IPS-15b (cell line): ENCODE measurements around the gene AKAP12.

Source experiments
- H3K27me3 ChIP-seq: one replicate; pipeline ENCODE4 v1.6.1; 2013; ENCODE audit warnings: low read length; ENCODE audit not compliant: control insufficient read depth, insufficient read depth
- H3K36me3 ChIP-seq: one replicate; pipeline ENCODE4 v1.6.1; 2013; ENCODE audit warnings: low read length; ENCODE audit not compliant: control insufficient read depth, insufficient read depth
- H3K4me1 ChIP-seq: one replicate; pipeline ENCODE4 v1.6.1; 2013; ENCODE audit warnings: mild to moderate bottlenecking, low read length; ENCODE audit not compliant: control insufficient read depth, insufficient read depth
- H3K4me3 ChIP-seq: one replicate; pipeline ENCODE4 v1.5.1; 2013; ENCODE audit warnings: low read depth, low read length
- H3K9ac ChIP-seq: one replicate; pipeline ENCODE4 v1.6.1; 2013; ENCODE audit warnings: low read depth, mild to moderate bottlenecking, low read length
- H3K9me3 ChIP-seq: one replicate; pipeline ENCODE4 v1.6.1; 2013; ENCODE audit warnings: mild to moderate bottlenecking, low read length; ENCODE audit not compliant: control insufficient read depth, insufficient read depth

Gene AKAP12

DNA sequence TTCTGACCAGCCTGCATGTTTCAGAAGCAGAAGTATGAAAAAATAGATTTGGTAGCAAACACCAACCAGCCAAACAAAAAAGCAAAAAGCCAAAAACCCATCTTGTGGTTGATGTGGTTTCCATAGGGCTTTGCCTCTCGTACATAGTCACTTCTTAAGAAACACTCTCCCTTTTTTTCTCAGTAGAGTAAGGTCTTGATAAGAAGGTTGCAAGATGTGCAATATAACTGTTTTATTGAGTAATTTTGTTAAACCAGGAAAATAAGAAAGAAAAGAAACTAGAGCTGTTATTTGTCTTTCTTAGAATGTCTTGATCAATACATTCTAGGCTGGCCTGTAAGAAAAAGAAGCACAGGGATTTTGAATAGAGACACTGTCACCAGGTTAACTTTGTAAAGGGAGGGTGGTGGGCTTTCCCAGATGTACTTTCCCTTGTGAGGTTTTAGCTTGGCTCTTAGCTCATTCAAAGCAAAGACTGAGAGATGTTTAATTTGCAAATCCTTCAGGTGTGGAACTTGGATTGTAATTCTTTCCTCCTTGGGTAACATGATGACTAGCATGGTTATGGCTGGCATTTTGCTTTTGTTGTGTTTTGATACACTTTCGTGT lies 49.7 kb downstream of the AKAP12 start:
- no peak overlapping the region for H3K4me3 ChIP-seq
- H3K9ac ChIP-seq = no peak overlapping the region
- H3K4me1 ChIP-seq = peaks cover 9% of the 10 kb centered on the region
- H3K36me3 ChIP-seq = no peaks in the 10 kb centered on the region
- no peaks in the 10 kb centered on the region for H3K9me3 ChIP-seq
- no peaks in the 10 kb centered on the region for H3K27me3 ChIP-seq

DNA sequence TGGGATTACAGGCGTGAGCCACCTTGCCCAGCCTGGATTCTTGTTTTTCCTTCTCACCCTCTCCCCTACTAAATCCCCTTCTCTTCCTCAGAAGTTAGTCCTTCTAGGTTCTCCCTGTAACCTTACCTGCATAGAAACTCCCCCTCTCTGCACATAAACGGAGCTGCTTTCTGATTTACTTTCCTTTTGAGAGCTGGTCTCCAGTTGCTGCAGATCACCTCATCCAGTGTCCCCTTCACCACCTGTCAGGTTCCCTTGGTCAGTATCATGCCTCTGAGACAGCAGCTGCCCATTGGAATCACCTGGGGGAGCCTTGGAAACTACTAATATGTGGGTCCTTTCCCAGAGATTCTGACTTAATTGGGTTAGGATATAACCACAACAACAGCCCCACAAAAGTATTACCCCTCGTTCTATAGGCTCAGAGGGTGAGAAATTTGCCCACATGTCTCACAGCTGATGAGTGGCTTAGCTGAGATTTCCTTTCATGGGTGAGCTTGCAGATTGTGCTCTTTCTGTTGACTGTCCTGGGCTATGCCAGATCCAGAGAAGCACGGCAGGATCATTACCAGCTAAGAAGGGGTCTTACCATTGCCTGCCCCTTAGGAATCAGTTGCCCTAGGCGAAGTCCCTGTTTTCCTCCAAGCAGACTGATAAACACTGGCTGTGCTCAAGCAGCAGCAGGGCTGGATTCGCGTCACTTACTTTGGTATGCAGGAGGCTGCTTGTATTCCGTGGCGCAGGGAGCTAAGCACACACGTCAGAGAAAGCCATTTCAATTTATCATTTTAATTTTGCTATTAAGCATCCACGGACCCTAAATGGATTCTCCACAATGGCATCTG lies 51.3 kb downstream of the AKAP12 start:
- Histone ChIP-seq H3K36me3 (no peaks in the 10 kb centered on the region), H3K4me3 (no peak overlapping the region), H3K9ac (no peak overlapping the region)

DNA sequence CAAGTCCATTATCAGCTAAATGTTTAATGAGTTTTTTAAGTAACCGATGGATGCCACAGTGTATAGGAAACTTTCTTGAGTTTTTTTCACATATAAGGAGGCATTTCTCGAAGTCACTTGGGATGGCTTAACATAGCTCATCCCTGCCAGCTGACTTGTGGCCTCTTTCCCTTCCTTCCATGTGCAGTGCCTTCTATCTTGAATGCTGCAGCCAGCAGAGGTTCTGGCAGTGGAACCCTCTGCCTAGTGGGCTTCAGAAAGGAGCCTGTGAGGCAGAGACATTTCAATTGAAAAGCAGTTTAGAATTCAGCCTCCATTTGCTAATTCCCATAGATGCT lies 51.9 kb downstream of the AKAP12 start:
- Histone ChIP-seq H3K27me3 (no peaks in the 10 kb centered on the region), H3K9me3 (no peaks in the 10 kb centered on the region), H3K4me3 (no peak overlapping the region), H3K9ac (no peak overlapping the region), H3K4me1 (peaks cover 9% of the 10 kb centered on the region), H3K36me3 (no peaks in the 10 kb centered on the region)

More for the DNA sequence above, 51.3 kb downstream of the AKAP12 start:
- Histone ChIP-seq H3K27me3 (no peaks in the 10 kb centered on the region), H3K4me1 (peaks cover 9% of the 10 kb centered on the region), H3K9me3 (no peaks in the 10 kb centered on the region)

DNA sequence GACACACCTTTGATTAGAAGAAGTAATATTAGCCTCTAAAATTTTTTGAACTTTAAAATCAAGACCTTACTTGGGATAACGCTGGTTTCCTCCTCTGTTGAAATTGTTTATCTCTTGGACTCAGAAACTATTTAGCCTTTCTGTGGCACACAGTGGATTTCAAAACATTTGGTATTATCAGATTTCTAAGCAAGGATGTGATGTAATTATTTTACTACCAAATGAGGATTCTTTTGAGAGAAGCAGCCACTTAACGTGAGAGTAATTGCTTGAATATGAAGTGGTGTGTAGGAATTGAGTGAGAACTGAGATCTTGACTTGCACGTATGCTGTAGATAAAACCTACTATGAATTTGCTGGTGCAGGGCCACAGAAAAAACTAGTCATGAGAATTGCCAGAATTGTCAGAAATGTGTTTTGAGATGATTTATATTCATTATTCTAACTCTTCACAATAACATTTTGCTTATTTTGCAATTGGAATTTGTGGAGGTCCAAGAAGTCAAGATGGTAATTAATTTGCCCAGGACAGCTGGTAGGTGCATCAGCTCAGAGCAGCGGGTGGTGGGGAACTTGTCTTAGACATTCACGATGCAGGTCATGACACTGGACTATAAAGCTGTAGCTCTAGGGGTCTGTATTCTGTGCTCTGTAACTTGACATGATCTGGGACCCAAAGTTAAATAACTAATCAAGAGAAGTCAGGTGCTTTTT lies 53.4 kb downstream of the AKAP12 start:
- Histone ChIP-seq H3K9ac (no peak overlapping the region), H3K27me3 (no peaks in the 10 kb centered on the region), H3K4me1 (peaks cover 9% of the 10 kb centered on the region), H3K4me3 (no peak overlapping the region), H3K36me3 (no peaks in the 10 kb centered on the region), H3K9me3 (no peaks in the 10 kb centered on the region)

DNA sequence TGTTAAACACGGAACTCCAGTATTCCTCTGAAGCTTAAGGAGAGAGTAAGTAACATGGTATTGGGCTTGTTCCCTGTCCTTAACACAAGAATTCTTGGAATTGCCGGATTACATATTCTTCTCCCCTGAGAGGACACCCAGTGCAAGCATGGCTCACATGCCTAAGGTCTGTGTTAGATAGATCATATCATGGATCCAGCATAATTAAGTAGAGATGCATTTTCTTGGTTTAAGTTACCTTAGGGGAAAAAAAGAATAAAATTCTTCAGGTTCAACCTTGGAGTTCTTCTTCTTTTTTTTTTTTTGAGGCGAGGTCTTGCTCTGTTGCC lies 53.9 kb downstream of the AKAP12 start:
- Histone ChIP-seq H3K4me3 (no peak overlapping the region), H3K9ac (no peak overlapping the region), H3K4me1 (peaks cover 9% of the 10 kb centered on the region), H3K36me3 (no peaks in the 10 kb centered on the region), H3K9me3 (no peaks in the 10 kb centered on the region), H3K27me3 (no peaks in the 10 kb centered on the region)

DNA sequence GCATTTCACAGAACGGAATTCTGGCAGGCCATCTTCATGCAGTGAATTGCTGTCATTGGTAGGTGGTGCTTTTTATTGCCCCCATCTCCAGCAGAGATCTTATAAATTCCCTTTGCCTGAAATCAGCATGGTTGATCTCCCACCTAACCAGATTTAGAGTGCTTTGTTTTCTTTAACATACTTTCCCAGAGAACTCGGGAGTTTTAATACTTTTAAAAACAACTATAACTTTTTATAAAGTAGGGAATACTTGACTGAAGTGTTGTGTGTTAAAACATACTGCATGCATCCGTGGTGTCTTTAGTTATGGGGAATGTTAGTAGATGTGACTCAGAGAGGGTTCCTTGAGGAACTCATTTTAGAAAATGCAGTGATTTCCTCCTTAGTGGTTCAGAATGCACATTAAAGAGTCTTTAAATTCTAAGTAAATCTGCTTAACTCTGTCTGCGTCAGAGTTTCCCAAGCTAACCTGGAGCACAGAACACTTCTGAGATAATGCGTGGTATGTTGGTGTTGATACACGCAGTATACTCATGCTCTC lies 54.9 kb downstream of the AKAP12 start:
- H3K4me1 ChIP-seq = peaks cover 9% of the 10 kb centered on the region
- no peak overlapping the region for H3K9ac ChIP-seq
- H3K4me3 ChIP-seq = no peak overlapping the region
- H3K36me3 ChIP-seq = no peaks in the 10 kb centered on the region
- no peaks in the 10 kb centered on the region for H3K27me3 ChIP-seq
- H3K9me3 ChIP-seq = no peaks in the 10 kb centered on the region

DNA sequence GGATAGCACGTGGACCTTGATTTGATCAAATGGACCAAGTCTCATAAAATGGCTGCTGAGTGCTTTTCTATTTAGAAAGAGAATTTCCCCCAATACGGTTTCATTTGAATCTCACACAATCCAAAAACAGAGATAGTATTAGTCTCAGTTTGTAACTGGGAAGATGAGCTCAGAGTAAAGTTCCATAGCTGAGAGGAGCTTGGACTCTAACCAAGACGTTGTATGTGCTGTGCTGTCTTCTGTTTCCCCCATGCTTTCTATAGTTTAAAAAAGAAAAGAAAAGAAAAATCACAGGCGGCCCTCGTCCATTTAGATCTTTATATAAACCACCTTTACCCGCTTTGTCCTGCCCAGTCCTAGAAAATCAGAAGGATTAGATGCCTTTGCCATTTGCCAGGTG lies 58.1 kb downstream of the AKAP12 start:
- no peaks in the 10 kb centered on the region for H3K27me3 ChIP-seq
- H3K36me3 ChIP-seq = no peaks in the 10 kb centered on the region
- H3K4me3 ChIP-seq = no peak overlapping the region
- H3K9me3 ChIP-seq = no peaks in the 10 kb centered on the region
- H3K9ac ChIP-seq = no peak overlapping the region
- no peaks in the 10 kb centered on the region for H3K4me1 ChIP-seq

DNA sequence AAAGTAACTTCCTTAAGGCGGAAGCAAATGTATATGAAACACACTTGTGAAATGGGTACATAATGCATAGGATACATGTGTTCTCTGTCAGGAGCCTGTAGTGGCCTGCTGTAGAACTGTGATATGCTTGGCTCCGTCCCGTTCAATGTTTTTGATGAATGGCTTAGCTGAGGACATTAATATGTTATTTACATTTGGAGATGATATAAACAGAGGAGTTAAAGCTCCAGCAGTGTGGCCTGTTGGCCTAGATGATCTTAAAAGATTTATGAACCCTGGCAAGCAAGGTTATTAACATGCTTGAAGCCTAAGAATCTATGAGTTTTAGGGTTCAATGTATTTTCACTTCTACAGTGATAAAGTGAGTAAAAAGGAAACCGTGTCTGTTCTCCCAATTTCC lies 59.2 kb downstream of the AKAP12 start:
- H3K4me1 ChIP-seq = no peaks in the 10 kb centered on the region
- H3K9me3 ChIP-seq = no peaks in the 10 kb centered on the region
- no peaks in the 10 kb centered on the region for H3K36me3 ChIP-seq
- H3K4me3 ChIP-seq = no peak overlapping the region
- no peak overlapping the region for H3K9ac ChIP-seq
- no peaks in the 10 kb centered on the region for H3K27me3 ChIP-seq

DNA sequence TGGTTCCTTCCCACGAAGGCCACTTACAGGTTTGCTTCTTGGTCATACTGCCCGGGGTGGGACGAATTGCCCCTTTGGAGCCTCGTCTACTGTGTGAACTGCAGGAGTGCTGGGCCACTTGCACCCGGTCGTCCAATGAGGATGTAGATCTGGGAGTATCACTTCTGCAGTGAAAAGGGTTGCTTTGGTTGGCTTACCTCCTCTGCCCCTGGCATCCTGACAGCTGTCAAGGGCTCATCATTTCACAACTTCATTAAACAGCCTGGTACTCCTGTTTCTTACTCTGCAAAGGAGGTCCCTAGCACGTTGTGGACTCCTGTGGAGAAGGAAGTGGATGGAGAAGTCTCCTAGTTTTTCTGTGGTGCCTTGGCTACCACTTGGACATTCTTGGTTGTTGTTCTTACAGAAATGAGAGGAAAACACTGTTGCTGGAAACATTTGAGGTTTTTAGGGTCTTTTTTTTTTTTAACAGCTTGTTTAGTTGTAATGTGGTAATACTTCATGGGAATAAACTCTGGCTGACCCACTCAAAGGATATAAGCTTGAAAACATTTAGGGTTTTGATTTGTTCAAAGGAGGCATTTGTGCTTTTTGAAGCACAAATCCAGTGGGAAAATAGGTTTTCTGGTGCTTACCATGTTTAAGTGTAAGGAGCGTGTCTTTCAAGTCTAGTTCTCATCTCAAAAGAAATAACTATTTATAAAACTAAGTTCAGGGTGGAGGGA lies 60.7 kb downstream of the AKAP12 start:
- no peaks in the 10 kb centered on the region for H3K9me3 ChIP-seq
- no peaks in the 10 kb centered on the region for H3K27me3 ChIP-seq
- no peaks in the 10 kb centered on the region for H3K36me3 ChIP-seq
- no peak overlapping the region for H3K9ac ChIP-seq
- no peaks in the 10 kb centered on the region for H3K4me1 ChIP-seq
- no peak overlapping the region for H3K4me3 ChIP-seq

DNA sequence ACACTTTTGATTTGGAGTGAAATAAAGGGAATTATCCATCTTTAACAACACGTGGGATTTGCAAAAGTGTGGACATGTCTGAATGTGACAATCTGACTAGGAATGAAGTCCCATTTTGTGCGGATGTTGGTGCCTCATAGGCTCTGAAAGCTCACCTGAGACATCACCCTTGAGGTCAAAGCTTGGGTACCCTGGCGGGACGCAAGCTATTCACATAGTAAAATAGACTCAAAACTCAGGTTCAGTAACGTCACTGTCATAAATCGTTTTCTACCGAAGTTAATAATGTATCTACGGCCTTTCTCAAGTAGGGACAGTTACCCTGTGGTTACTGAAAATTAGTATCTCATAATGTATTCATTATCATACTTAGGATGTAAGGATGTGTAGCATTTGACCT lies 61.8 kb downstream of the AKAP12 start:
- no peaks in the 10 kb centered on the region for H3K9me3 ChIP-seq
- no peak overlapping the region for H3K9ac ChIP-seq
- H3K27me3 ChIP-seq = no peaks in the 10 kb centered on the region
- H3K4me1 ChIP-seq = no peaks in the 10 kb centered on the region
- H3K4me3 ChIP-seq = no peak overlapping the region
- H3K36me3 ChIP-seq = no peaks in the 10 kb centered on the region

DNA sequence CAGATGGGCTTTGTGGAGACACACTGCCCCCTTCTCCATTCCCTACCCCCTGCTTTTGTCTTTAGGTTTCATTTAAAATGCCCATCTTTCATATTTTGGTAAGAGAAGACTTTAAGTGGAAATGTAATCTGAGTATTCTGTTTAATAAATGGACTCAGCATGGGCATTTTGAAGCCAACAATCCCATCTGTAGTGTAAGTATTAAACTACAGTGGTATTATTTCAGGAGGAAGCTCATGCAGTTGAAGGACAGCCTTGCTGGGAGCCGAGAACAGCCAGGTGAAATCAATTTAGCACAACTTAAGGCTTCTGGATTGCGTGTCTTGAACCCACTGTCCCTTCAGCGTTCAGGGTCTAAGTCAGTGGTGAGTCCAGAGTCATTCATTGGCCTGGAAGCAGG lies 63.5 kb downstream of the AKAP12 start:
- H3K4me1 ChIP-seq = no peaks in the 10 kb centered on the region
- H3K4me3 ChIP-seq = no peak overlapping the region
- H3K27me3 ChIP-seq = no peaks in the 10 kb centered on the region
- H3K9me3 ChIP-seq = no peaks in the 10 kb centered on the region
- H3K9ac ChIP-seq = no peak overlapping the region
- H3K36me3 ChIP-seq = no peaks in the 10 kb centered on the region
